Osteoblast (primary cell): Measurements from ENCODE around the gene EMILIN2. TPM values are rescaled to one million over a fixed set of nuclear protein-coding genes. Genes with fewer than 3 reads are reported as not detected.

Experiments used
- DNase-seq: peaks from one replicate; pipeline ENCODE4 v3.0.0; 2011; ENCODE audit warnings: low spot score, mixed read lengths; ENCODE audit not compliant: insufficient read length; ENCODE audit errors: missing footprints
- H2AFZ ChIP-seq: 2 replicates; pipeline ENCODE4 v1.6.0; 2011; ENCODE audit warnings: mild to moderate bottlenecking, low read length
- H3K27ac ChIP-seq: 2 replicates; pipeline ENCODE4 v1.5.1; 2011; ENCODE audit warnings: mild to moderate bottlenecking, low read depth, low read length, moderate library complexity
- H3K27me3 ChIP-seq: 2 replicates; pipeline ENCODE4 v1.6.0; 2012; ENCODE audit warnings: mild to moderate bottlenecking, control low read depth, inconsistent platforms, low read length, moderate library complexity; ENCODE audit not compliant: insufficient read depth
- H3K36me3 ChIP-seq: 2 replicates; pipeline ENCODE4 v1.5.1; 2011; ENCODE audit warnings: mild to moderate bottlenecking, low read length, control low read depth, moderate library complexity; ENCODE audit not compliant: insufficient read depth
- H3K4me1 ChIP-seq: 2 replicates; pipeline ENCODE4 v1.5.1; 2011; ENCODE audit warnings: mild to moderate bottlenecking, low read length, control low read depth, moderate library complexity; ENCODE audit not compliant: insufficient read depth
- H3K4me2 ChIP-seq: 2 replicates; pipeline ENCODE4 v1.6.0; 2011; ENCODE audit warnings: mild to moderate bottlenecking, low read length; ENCODE audit not compliant: insufficient read depth
- H3K4me3 ChIP-seq: fragments of 200-600 bp; sonication (generic); 3 replicates; pipeline ENCODE4 v1.5.1; 2012; ENCODE audit warnings: mild to moderate bottlenecking, low read length, inconsistent platforms; ENCODE audit not compliant: insufficient read depth
- H3K79me2 ChIP-seq: 2 replicates; pipeline ENCODE4 v1.6.0; 2012; ENCODE audit warnings: mild to moderate bottlenecking, low read length, control low read depth, inconsistent platforms; ENCODE audit not compliant: insufficient read depth
- H3K9me3 ChIP-seq: 2 replicates; pipeline ENCODE4 v1.5.1; 2011; ENCODE audit warnings: low read depth, low read length, control low read depth
- H4K20me1 ChIP-seq: 2 replicates; pipeline ENCODE4 v1.6.0; 2012; ENCODE audit warnings: mild to moderate bottlenecking, low read length, control low read depth; ENCODE audit not compliant: insufficient read depth
- CTCF ChIP-seq: IDR thresholded peaks from 2 replicates; pipeline ENCODE4 v1.5.1; 2011; ENCODE audit warnings: mild to moderate bottlenecking, low read depth, low read length, moderate library complexity; ENCODE audit errors: extremely low read depth
- total RNA-seq: library from RNA; depleted of rRNA; stranded (reverse); fragments of >200 nt; gene quantifications from 2 replicates; pipeline ENCODE4 v1.2.3, GENCODE V29; 2012

The EMILIN2 gene
- total RNA-seq, 1 donor, result 4.3 TPM

DNA sequence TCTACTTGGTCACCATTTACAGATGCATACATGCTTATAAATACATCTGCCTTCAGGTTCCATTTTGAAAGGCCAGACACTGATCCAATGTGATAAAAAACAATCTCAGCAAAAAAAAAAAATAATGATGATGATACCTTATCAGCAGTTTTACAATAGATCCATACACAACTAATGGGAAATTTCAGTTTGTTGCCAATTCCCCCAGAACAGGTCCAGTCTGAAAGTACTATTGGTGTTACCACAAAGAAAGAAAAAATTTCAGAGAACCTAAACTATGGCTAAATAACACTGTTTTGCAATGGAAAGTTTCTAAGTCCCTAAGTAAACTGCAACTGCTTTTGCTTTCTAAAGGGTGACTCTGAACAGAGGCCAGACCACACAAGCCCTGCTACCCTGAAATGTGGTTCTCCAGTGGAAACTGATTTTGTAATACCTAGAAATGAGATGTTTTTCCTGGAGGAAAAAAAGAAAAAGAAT lies 112.1 kb downstream of the EMILIN2 start:
- Histone ChIP-seq H3K79me2 (peaks cover 63% of the 10 kb centered on the region), H3K27ac (peak overlapping the region; percentile 43), H3K4me2 (peak overlapping the region; percentile 4), H3K4me3 (no peak overlapping the region), H3K36me3 (peaks cover 21% of the 10 kb centered on the region), H2AFZ (no peak overlapping the region), H4K20me1 (peaks cover 7% of the 10 kb centered on the region), H3K27me3 (no peaks in the 10 kb centered on the region), H3K4me1 (peaks cover 33% of the 10 kb centered on the region), H3K9me3 (no peaks in the 10 kb centered on the region)
- DNase-seq, result no peak
- no peak for TF ChIP-seq CTCF

GRCh38 chr18:2959341-2959740 lies 112.5 kb downstream of the EMILIN2 start:
- H3K4me1 ChIP-seq, result peaks cover 33% of the 10 kb centered on the region
- H3K27me3 ChIP-seq, result no peaks in the 10 kb centered on the region
- H2AFZ ChIP-seq, result no peak overlapping the region
- no peak overlapping the region for H3K4me2 ChIP-seq
- no peak for TF ChIP-seq CTCF
- H4K20me1 ChIP-seq, result peaks cover 7% of the 10 kb centered on the region
- no peak for DNase-seq
- H3K9me3 ChIP-seq, result no peaks in the 10 kb centered on the region
- peaks cover 63% of the 10 kb centered on the region for H3K79me2 ChIP-seq
- H3K36me3 ChIP-seq, result peaks cover 16% of the 10 kb centered on the region
- peak overlapping the region; percentile 42 for H3K27ac ChIP-seq
- H3K4me3 ChIP-seq, result no peak overlapping the region

- Histone ChIP-seq H2AFZ (no peak overlapping the region), H3K4me1 (peaks cover 33% of the 10 kb centered on the region), H3K27ac (peak overlapping the region; percentile 8), H3K27me3 (no peaks in the 10 kb centered on the region), H3K36me3 (peaks cover 3% of the 10 kb centered on the region), H3K79me2 (peaks cover 73% of the 10 kb centered on the region), H3K4me2 (no peak overlapping the region), H3K4me3 (no peak overlapping the region), H3K9me3 (no peaks in the 10 kb centered on the region), H4K20me1 (peaks cover 10% of the 10 kb centered on the region)
- DNase-seq, result no peak
- TF ChIP-seq CTCF, result no peak
Observed at GRCh38 chr18:2960983-2961696, 114.3 kb downstream of the EMILIN2 start.

GRCh38 chr18:2961821-2962220 lies 115.0 kb downstream of the EMILIN2 start:
- Histone ChIP-seq H3K4me3 (no peak overlapping the region), H3K9me3 (no peaks in the 10 kb centered on the region), H4K20me1 (peaks cover 12% of the 10 kb centered on the region), H2AFZ (no peak overlapping the region), H3K27ac (peak overlapping the region; percentile 8), H3K27me3 (no peaks in the 10 kb centered on the region), H3K79me2 (peaks cover 75% of the 10 kb centered on the region), H3K4me2 (no peak overlapping the region), H3K4me1 (peaks cover 33% of the 10 kb centered on the region), H3K36me3 (no peaks in the 10 kb centered on the region)
- TF ChIP-seq CTCF, result no peak
- no peak for DNase-seq
